ENCODE data around the gene PTPRM.

The PTPRM gene

GRCh38 chr18:7566567-7567473 is at the start of gene PTPRM:
PTPRM (plus strand) TSS chr18:7567316; CDS start chr18:7567819, 503 bp downstream.
- peak within 1 kb of the TSS; percentile 73 for H3K4me3 ChIP-seq (ENCODE audit: low read length, poor library complexity, severe bottlenecking)
- peak within 1 kb of the TSS; percentile 83 for H2AFZ ChIP-seq (ENCODE audit: low read length)
- H3K9me2 ChIP-seq (replicated peaks; ENCODE audit: low read depth, low read length) = no peaks in the 10 kb centered on the region
- no peaks in the 10 kb centered on the region for H4K20me1 ChIP-seq (ENCODE audit: insufficient read depth, low read length, poor library complexity, severe bottlenecking)
- H3K9ac ChIP-seq (ENCODE audit: low read depth, low read length, poor library complexity, severe bottlenecking) = peak within 1 kb of the TSS; percentile 58
- H3K27me3 ChIP-seq (ENCODE audit: insufficient read depth, low read length, poor library complexity, severe bottlenecking) = peaks cover 20% of the 10 kb centered on the region
- peaks cover 5% of the 10 kb centered on the region for H3K4me1 ChIP-seq (ENCODE audit: insufficient read depth, low read length, poor library complexity, severe bottlenecking)
- no peak for TF ChIP-seq CTCF (conservative IDR thresholded peaks at IDR 0.05; ENCODE audit: low read length)
- no peak for TF ChIP-seq EZH2phosphoT487 (IDR thresholded peaks at IDR 0.05; ENCODE audit: borderline replicate concordance)
- peak within 1 kb of the TSS; percentile 73 for H3K4me2 ChIP-seq (ENCODE audit: low read depth, low read length, poor library complexity, severe bottlenecking)
- H3K9me3 ChIP-seq (ENCODE audit: insufficient read depth, low read depth, low read length) = no peaks in the 10 kb centered on the region
- H3K36me3 ChIP-seq (ENCODE audit: insufficient read depth, low read length) = no peaks in the 10 kb centered on the region
- peaks cover 9% of the 10 kb centered on the region for H3K79me2 ChIP-seq (ENCODE audit: insufficient read depth, low read length)
- no peaks in the 10 kb centered on the region for H3F3A ChIP-seq (ENCODE audit: low read depth)

GRCh38 chr18:7517852-7518251 is 49.3 kb upstream of the PTPRM start:
- H3K9me2 ChIP-seq (replicated peaks; ENCODE audit: low read depth, low read length) = no peaks in the 10 kb centered on the region
- no peaks in the 10 kb centered on the region for H3K27me3 ChIP-seq (ENCODE audit: insufficient read depth, low read length, poor library complexity, severe bottlenecking)
- no peak overlapping the region for H3K4me2 ChIP-seq (ENCODE audit: low read depth, low read length, poor library complexity, severe bottlenecking)
- no peaks in the 10 kb centered on the region for H3K9me3 ChIP-seq (ENCODE audit: insufficient read depth, low read depth, low read length)
- no peak overlapping the region for H3K9ac ChIP-seq (ENCODE audit: low read depth, low read length, poor library complexity, severe bottlenecking)
- TF ChIP-seq CTCF (conservative IDR thresholded peaks at IDR 0.05; ENCODE audit: low read length) = no peak
- TF ChIP-seq EZH2phosphoT487 (IDR thresholded peaks at IDR 0.05; ENCODE audit: borderline replicate concordance) = no peak
- H2AFZ ChIP-seq (ENCODE audit: low read length) = no peak overlapping the region
- no peaks in the 10 kb centered on the region for H3K36me3 ChIP-seq (ENCODE audit: insufficient read depth, low read length)
- no peaks in the 10 kb centered on the region for H4K20me1 ChIP-seq (ENCODE audit: insufficient read depth, low read length, poor library complexity, severe bottlenecking)
- no peaks in the 10 kb centered on the region for H3K4me1 ChIP-seq (ENCODE audit: insufficient read depth, low read length, poor library complexity, severe bottlenecking)
- H3K4me3 ChIP-seq (ENCODE audit: low read length, poor library complexity, severe bottlenecking) = no peak overlapping the region
- no peaks in the 10 kb centered on the region for H3K79me2 ChIP-seq (ENCODE audit: insufficient read depth, low read length)
- no peaks in the 10 kb centered on the region for H3F3A ChIP-seq (ENCODE audit: low read depth)

- H3K4me3 ChIP-seq (ENCODE audit: low read length, poor library complexity, severe bottlenecking) = no peak overlapping the region
- H3K27me3 ChIP-seq (ENCODE audit: insufficient read depth, low read length, poor library complexity, severe bottlenecking) = no peaks in the 10 kb centered on the region
Observed at GRCh38 chr18:7520200-7520785, 46.8 kb upstream of the PTPRM start.

More at GRCh38 chr18:7520200-7520785, 46.8 kb upstream of the PTPRM start:
- no peak overlapping the region for H2AFZ ChIP-seq (ENCODE audit: low read length)
- H3F3A ChIP-seq (ENCODE audit: low read depth) = no peaks in the 10 kb centered on the region
- H3K9ac ChIP-seq (ENCODE audit: low read depth, low read length, poor library complexity, severe bottlenecking) = no peak overlapping the region
- no peaks in the 10 kb centered on the region for H3K36me3 ChIP-seq (ENCODE audit: insufficient read depth, low read length)
- H3K9me2 ChIP-seq (replicated peaks; ENCODE audit: low read depth, low read length) = no peaks in the 10 kb centered on the region
- TF ChIP-seq EZH2phosphoT487 (IDR thresholded peaks at IDR 0.05; ENCODE audit: borderline replicate concordance) = no peak
- TF ChIP-seq CTCF (conservative IDR thresholded peaks at IDR 0.05; ENCODE audit: low read length) = no peak
- H4K20me1 ChIP-seq (ENCODE audit: insufficient read depth, low read length, poor library complexity, severe bottlenecking) = no peaks in the 10 kb centered on the region
- no peaks in the 10 kb centered on the region for H3K9me3 ChIP-seq (ENCODE audit: insufficient read depth, low read depth, low read length)
- H3K4me1 ChIP-seq (ENCODE audit: insufficient read depth, low read length, poor library complexity, severe bottlenecking) = no peaks in the 10 kb centered on the region
- no peaks in the 10 kb centered on the region for H3K79me2 ChIP-seq (ENCODE audit: insufficient read depth, low read length)
- no peak overlapping the region for H3K4me2 ChIP-seq (ENCODE audit: low read depth, low read length, poor library complexity, severe bottlenecking)

Measured in Loucy (cell line).